HepG2 (cell line): ENCODE data around the gene IL17RC. TPM values are rescaled to one million over a fixed set of nuclear protein-coding genes. Genes with fewer than 3 reads are reported as not detected.

ENCODE experiments used
- AGO1 ChIP-seq: fragments of 200-400 bp; formaldehyde crosslinking; IDR thresholded peaks from 2 replicates; pipeline ENCODE4 v1.6.1; 2017; ENCODE audit warnings: mild to moderate bottlenecking, low read depth, low read length, moderate library complexity; ENCODE audit not compliant: poor library complexity, severe bottlenecking
- HMGA1 ChIP-seq: sonication (generic); formaldehyde crosslinking; conservative IDR thresholded peaks from 2 replicates; pipeline ENCODE4 v1.4.0; 2020; ENCODE audit warnings: missing genetic modification reagents
- HNRNPLL ChIP-seq: fragments of 200-400 bp; formaldehyde crosslinking; IDR thresholded peaks from 2 replicates; pipeline ENCODE4 v1.6.1; 2017; ENCODE audit warnings: mild to moderate bottlenecking, low read depth, low read length; ENCODE audit not compliant: poor library complexity, severe bottlenecking
- MAFF ChIP-seq: IDR thresholded peaks from 2 replicates; pipeline ENCODE4 v1.6.1; 2011; ENCODE audit warnings: low read depth, low read length, improper control_type of control experiment
- MIER3 ChIP-seq: IDR thresholded peaks from 2 replicates; pipeline ENCODE4 v1.6.1; 2016; ENCODE audit warnings: missing compliant biosample characterization, borderline replicate concordance
- MXD1 ChIP-seq: sonication (generic); formaldehyde crosslinking; IDR thresholded peaks from 2 replicates; pipeline ENCODE4 v1.4.0; 2020; ENCODE audit warnings: mild to moderate bottlenecking, missing genetic modification reagents
- RFX5 ChIP-seq: IDR thresholded peaks from 2 replicates; pipeline ENCODE4 v1.6.1; 2011; ENCODE audit warnings: low read depth, low read length, improper control_type of control experiment
- RFXANK ChIP-seq: IDR thresholded peaks from 2 replicates; pipeline ENCODE4 v1.6.1; 2016
- TBX2 ChIP-seq: sonication (generic); formaldehyde crosslinking; IDR thresholded peaks from 2 replicates; pipeline ENCODE4 v1.5.0; 2020; ENCODE audit warnings: missing genetic modification reagents, mild to moderate bottlenecking, borderline replicate concordance
- THRA ChIP-seq: sonication (generic); formaldehyde crosslinking; IDR thresholded peaks from 2 replicates; pipeline ENCODE4 v1.4.0; 2020; ENCODE audit warnings: missing genetic modification reagents, borderline replicate concordance
- ZBTB8A ChIP-seq: sonication (generic); formaldehyde crosslinking; IDR thresholded peaks from 2 replicates; pipeline ENCODE4 v1.4.0; 2020; ENCODE audit warnings: mild to moderate bottlenecking, low read depth, missing genetic modification reagents, borderline replicate concordance
- ZFY ChIP-seq: sonication (generic); formaldehyde crosslinking; IDR thresholded peaks from 2 replicates; pipeline ENCODE4 v1.4.0; 2020; ENCODE audit warnings: missing genetic modification reagents
- ZKSCAN8 ChIP-seq: IDR thresholded peaks from 2 replicates; pipeline ENCODE4 v1.6.1; 2016; ENCODE audit warnings: borderline replicate concordance, missing genetic modification reagents, missing compliant biosample characterization
- ZNF180 ChIP-seq: sonication (generic); formaldehyde crosslinking; IDR thresholded peaks from 2 replicates; pipeline ENCODE4 v1.4.0; 2020; ENCODE audit warnings: low read depth, missing genetic modification reagents, borderline replicate concordance
- ZNF275 ChIP-seq: sonication (generic); formaldehyde crosslinking; IDR thresholded peaks from 2 replicates; pipeline ENCODE4 v1.8.0; 2022; ENCODE audit warnings: missing genetic modification reagents, mild to moderate bottlenecking, inconsistent platforms, borderline replicate concordance
- ZNF331 ChIP-seq: sonication (generic); formaldehyde crosslinking; IDR thresholded peaks from 2 replicates; pipeline ENCODE4 v1.4.0; 2020; ENCODE audit warnings: missing genetic modification reagents
- ZNF558 ChIP-seq: sonication (generic); formaldehyde crosslinking; IDR thresholded peaks from 2 replicates; pipeline ENCODE4 v1.9.0; 2022; ENCODE audit warnings: mild to moderate bottlenecking, missing genetic modification reagents, borderline replicate concordance
- ZNF580 ChIP-seq: IDR thresholded peaks from 2 replicates; pipeline ENCODE4 v1.6.1; 2016; ENCODE audit warnings: low read depth, borderline replicate concordance
- ZNF609 ChIP-seq: sonication (generic); formaldehyde crosslinking; IDR thresholded peaks from 2 replicates; pipeline ENCODE4 v1.4.0; 2020; ENCODE audit warnings: mild to moderate bottlenecking, missing genetic modification reagents, borderline replicate concordance
- ZNF737 ChIP-seq: sonication (generic); formaldehyde crosslinking; IDR thresholded peaks from 2 replicates; pipeline ENCODE4 v1.5.0; 2020; ENCODE audit warnings: missing genetic modification reagents, mild to moderate bottlenecking, borderline replicate concordance
- ZZZ3 ChIP-seq: sonication (generic); formaldehyde crosslinking; IDR thresholded peaks from 2 replicates; pipeline ENCODE4 v1.4.0; 2020; ENCODE audit warnings: missing genetic modification reagents, mild to moderate bottlenecking, borderline replicate concordance
- polyA plus RNA-seq, 8 experiments: library from polyadenylated mRNA; depleted of rRNA in 3 of 8; stranded (reverse) in 7 of 8; unstranded in 1 of 8; fragments of >200 nt; fragmentation: Illumina TruSeq in 4 of 8; extraction: Trizol in 4 of 8; gene quantifications; 2 replicates each; pipeline versions ENCODE4 v1.2.1 to v1.2.3, GENCODE V29; 2011 to 2016; ENCODE audit warnings: low read depth in 4 of 8, missing spikeins in 1 of 8, mixed read lengths in 1 of 8; ENCODE audit not compliant: insufficient read depth in 1 of 8
- total RNA-seq, 5 experiments: library from RNA; depleted of rRNA; stranded (reverse); fragments of >200 nt; fragmentation: Illumina TruSeq; extraction: Trizol; gene quantifications; 2 replicates each; pipeline ENCODE4 v1.2.3, GENCODE V29; 2016; ENCODE audit warnings: low read depth in 1 of 5

IL17RC gene
- total and polyA plus RNA-seq, 2 of the 13 experiments (the other 11 are each of a cell fraction or from before 2014, with no cell fraction given) = 20.7 to 24.0 TPM

- TF ChIP-seq ZNF609 (no peak), TBX2 (CRISPR knock-in tag) (peak; percentile 86), HMGA1 (no peak), HNRNPLL (peak; percentile 29), THRA (CRISPR knock-in tag) (0 out of 2 replicates have a peak, but pooled peaks have one; percentile 16), ZNF580 (no peak), ZZZ3 (CRISPR knock-in tag) (no peak), MAFF (no peak), ZNF275 (CRISPR knock-in tag) (no peak), RFXANK (no peak), ZFY (CRISPR knock-in tag) (peak; percentile 45), ZKSCAN8 (no peak), ZNF180 (CRISPR knock-in tag) (no peak), ZNF331 (CRISPR knock-in tag) (no peak), MIER3 (CRISPR knock-in tag) (no peak), MXD1 (CRISPR knock-in tag) (no peak), RFX5 (no peak), ZNF558 (CRISPR knock-in tag) (no peak), AGO1 (peak; percentile 88), ZNF737 (CRISPR knock-in tag) (no peak), ZBTB8A (CRISPR knock-in tag) (no peak)
These were observed at the start of gene IL17RC (continued) for GRCh38 chr3:9916734-9917680.
